HG03135 (cell line): ENCODE data around the gene TMOD1.
"Not testable (repeated sequence)": the region's sequence is repeated elsewhere in the genome, so short reads cannot be mapped to it uniquely, and the experiment has no call there.

ENCODE experiments used
- ATAC-seq: cut with Tn5 transposase; IDR thresholded peaks from one replicate; pipeline ENCODE4 v1.9.1; 2021; ENCODE audit warnings: mild to moderate bottlenecking, moderate library complexity; ENCODE audit not compliant: unreplicated experiment

Gene TMOD1

GRCh38 chr9:97497558-97498375 is 3.7 kb upstream of the TMOD1 start:
- not testable (repeated sequence) for ATAC-seq

- not testable (repeated sequence) for ATAC-seq
These were observed 2.6 kb upstream of the TMOD1 start for GRCh38 chr9:97498846-97499245.

DNA sequence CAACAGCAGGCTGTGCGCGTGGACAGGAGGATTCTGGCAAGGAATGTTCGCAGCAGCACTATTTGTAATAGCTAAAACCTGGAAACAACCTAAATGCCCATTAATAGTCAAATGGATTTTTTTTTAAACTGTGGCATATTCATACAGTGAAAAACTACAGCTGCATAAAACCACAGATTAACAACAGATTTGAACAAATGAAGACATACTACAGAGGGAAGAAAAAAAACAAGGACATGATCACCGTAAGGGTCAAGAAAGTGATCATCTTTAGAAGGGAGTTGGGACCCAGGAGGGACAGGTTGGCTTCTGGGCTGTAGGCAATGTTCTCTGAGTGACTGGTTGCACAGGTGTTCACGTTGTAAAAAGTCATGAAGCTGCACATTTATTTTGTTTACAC is 1.2 kb upstream of the TMOD1 start:
- ATAC-seq = no peak

GRCh38 chr9:97500765-97501176 is 695 bp upstream of the TMOD1 start:
- no peak for ATAC-seq

DNA sequence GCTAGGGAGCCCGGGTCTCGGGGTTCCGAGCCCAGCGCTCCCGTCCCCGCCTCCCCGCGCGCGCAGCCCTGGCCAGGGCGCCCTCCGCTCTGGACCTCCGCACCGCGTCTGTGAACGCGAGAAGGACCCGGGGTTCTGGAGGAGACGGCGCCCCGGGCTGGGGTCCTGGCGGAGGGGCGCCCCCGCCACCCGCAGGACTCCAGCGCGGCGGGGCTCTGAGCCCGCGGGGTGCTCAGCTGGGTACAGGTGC is 431 bp downstream of the TMOD1 start:
- ATAC-seq = peak; percentile 4

GRCh38 chr9:97502222-97502983 is 937 bp downstream of the TMOD1 start:
- ATAC-seq = no peak

DNA sequence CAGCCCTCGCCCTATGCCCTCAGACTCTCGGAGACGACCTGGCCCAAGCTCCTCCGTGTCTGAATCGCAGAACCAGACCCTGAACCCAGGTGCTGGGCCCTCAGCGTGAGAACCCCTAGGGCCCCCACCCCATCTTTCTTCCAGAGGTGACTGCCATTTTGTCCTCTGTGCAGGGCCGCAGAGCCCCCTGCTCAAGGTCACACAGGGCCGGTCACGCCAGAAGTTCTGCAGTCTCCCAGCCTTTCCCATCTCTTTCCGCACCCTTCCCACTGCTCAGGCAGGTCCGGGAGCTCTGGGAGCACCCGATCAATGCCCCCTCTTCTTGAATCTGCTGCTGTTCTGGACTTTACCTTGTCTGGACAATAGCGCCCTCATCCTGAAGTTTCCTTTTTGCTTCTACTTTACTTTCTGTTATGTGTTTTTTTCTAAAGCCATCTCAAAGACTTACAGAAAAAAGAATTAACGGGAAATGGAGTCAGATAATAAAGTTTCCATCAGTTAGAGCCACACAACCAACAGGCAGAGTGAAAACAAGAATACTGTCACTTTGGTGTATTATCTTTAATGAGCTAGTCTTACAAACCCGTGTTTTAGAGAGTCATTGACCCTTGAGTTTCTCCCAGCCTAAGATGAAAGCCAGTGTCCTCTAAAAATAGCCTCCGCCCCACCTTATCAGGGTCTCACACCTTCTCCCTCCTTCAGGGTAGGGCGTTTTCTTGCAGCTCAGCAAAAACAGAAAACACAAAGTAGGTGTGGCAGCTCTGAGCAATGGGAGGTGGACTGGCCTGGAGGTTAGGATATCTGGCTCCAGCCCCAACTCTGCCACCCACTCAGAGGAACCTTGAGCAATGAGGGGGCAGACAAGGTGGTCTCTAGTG is 1.8 kb downstream of the TMOD1 start:
- no peak for ATAC-seq

GRCh38 chr9:97503862-97504210 is 2.4 kb downstream of the TMOD1 start:
- no peak for ATAC-seq

DNA sequence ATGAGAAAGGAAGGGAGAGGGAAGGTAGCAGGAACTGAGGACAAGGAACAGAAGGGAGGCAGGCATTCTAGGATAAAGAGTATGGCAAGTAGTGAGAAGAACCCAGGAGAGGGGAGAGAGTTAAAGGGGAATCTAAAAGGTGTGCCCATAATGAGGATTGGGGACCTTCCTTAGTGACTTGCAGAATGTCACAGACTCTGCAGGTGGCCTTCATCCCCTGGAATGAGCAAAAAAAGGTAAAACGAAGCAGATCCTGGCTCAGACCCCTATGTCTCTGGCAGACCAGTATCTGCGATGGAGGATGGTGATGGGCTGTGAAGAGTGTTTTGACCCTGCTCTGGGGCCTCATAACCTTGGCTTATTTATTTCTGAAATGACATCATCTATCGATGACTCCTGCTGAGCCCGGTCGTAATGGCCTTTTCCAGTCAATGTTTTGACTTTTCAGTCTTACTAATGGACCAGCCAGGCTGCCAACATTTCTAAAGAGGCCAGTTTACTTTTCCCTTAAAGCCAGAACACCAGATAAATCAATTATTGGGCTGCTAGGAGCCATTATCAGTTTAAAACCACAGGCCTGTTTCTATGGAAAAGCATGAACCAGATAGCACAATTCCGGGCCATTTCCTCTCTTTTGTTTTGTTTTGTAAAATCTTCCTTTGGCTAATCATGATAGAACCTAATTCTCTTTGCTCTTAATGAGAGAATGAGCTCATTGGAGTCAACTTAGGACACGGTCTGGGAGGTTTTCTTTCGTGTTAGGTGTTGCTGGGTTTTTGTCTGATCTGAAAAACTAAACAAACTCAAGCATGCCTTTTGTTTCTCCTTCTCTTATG is 3.1 kb downstream of the TMOD1 start:
- no peak for ATAC-seq

DNA sequence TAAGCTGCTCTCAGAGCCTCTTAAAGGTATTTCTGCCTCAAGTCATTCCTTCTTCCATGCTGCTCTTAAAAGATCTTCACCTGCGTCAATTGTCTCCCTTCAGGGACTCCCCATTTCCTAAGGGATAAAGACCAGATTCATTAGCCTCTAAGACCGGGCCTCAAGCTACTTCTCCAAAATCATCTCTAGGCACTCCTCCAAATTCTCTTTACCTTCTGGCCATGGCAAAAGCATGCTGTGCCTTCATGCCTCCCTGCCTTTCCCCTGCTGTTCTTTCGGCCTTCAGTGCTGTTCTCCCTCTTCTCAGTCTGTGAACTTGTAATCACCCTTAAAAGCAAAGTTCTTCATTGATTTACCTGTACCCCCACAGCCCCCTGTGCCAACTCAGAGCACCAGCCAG is 4.4 kb downstream of the TMOD1 start:
- ATAC-seq = no peak

DNA sequence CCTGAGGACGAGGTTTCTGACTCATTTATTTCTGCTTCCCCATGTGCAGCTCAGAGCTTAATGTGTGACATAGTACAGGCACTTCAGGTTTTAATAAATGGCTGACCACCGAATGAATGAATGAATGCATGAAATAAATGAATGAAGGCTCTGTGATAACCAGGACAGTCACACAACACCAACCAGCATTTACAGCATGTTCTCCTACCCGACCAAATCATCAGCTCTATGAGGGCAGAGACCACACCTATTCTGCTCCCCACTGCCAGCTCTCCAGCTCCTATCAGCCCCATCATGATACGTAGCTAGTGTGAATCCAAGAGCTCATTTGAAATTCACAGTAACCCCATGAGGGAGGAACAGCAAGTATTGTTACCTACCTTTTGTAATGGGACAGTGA is 4.8 kb downstream of the TMOD1 start:
- no peak for ATAC-seq

GRCh38 chr9:97506787-97507186 is 5.3 kb downstream of the TMOD1 start:
- ATAC-seq = no peak

DNA sequence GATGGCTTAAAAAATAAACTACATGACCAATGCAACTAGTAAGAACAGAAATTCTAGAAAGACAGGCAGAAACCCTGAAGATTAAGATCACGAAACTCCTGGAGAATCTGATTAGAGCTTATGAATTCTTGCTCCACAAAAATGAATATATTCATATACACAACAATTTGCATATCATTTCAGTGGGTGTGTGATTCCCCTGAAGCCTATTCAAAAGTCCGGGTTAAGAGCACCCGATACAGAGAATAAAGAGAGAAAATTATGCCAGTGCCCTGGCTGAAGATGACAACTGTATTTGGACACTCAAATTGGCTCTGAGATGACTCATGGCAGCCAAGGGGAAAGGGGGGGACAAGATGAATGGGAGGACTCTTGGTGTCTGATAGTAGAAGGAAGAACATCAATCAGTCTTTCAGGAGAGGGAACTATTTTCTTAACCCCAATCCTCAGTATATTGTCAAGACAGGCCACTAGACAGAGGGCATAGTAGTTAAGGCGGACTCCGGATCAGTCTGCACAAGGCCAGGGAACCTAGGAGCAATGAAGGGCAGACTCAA is 6.0 kb downstream of the TMOD1 start:
- ATAC-seq = no peak

- no peak for ATAC-seq
These were observed 7.4 kb downstream of the TMOD1 start for GRCh38 chr9:97508852-97509251.

DNA sequence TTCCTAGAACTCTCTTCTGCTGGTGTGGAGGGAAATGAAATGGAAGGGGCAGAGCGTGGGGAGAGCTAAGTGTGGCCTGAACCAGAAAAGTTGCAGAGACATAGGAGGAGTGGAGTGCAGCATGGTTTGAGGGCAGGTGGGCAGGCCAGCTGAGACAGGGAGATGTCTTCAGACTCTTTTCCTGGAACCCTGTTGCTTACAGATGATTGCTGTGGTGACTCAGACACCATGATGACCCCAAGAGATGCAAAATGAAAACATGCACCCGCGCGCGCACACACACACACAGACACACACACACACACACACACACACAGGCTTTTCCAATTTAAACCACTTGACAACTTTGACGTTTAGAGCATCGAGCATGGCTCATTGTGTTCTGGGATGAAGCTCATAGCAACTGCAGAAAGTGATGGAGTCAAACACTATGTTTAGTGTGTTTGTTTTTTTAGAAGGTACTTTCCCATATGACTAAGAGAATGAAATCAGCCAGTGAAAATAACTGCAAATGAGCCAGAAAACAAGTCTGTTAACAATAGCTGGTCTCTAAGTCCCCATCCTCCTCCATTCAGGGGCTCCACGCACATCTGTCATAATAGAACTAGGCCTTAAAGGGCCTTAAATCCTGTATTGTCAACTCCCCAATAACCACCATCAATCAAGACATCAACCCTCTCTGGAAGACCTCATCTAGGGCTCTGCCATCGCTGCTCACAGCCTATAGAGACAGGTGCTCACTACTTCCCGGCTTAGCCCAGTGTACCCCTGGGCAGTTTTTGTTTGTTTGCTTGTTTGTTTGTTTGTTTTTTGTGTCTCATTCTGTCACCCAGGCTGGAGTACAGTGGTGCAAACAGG is 9.6 kb downstream of the TMOD1 start:
- ATAC-seq = peak; percentile 72

GRCh38 chr9:97511655-97512427 is 10.4 kb downstream of the TMOD1 start:
- no peak for ATAC-seq

GRCh38 chr9:97512966-97513560 is 11.6 kb downstream of the TMOD1 start:
- no peak for ATAC-seq

GRCh38 chr9:97514531-97514930 is 13.1 kb downstream of the TMOD1 start:
- no peak for ATAC-seq
